GM10847 (cell line): ENCODE measurements around the gene C1orf52.

Experiments used
- POLR2A ChIP-seq: IDR thresholded peaks from 2 replicates; pipeline ENCODE4 v1.6.1; 2011; ENCODE audit not compliant: insufficient read length; ENCODE audit errors: extremely low read depth

C1orf52 gene

GRCh38 chr1:85224734-85225623 lies 34.5 kb downstream of the C1orf52 start:
- TF ChIP-seq POLR2A = no peak

DNA sequence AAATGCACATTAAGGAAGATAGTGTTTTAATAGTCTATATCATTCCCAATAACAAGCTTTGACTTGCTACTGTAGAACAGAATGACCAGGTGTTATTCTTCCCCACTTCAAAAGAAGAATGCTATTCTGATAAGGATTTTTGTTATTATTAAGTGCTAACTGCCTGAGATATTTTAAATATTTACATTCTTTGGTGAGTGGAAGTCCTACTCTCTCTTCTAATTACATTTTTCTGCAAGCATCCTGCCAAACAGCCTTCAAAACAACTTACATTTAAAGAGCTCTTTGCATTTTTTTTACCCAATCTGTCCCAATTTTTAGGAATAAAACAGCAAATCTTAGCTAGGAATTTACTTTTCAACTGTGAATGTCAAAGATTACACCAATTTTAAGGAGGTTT lies 35.2 kb downstream of the C1orf52 start:
- TF ChIP-seq POLR2A = no peak

DNA sequence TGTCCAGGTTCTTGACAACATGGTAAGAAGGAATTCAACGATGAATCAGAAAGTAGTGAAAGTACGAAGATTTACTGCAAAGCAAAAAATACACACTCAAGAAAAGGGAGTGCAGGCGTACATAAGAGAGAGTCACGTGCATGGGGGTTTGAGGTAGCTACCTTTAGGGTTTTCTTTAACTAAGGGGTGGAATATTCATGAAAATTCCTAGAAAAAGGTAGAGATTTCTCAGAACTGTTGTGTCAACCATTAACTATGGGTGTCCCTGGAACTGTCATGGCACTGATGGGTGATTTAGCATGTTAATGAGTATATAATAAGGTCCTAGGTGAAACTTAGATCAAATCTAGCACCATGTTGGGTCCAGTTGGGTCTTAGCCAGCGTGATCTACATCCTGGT lies 36.1 kb downstream of the C1orf52 start:
- TF ChIP-seq POLR2A = no peak

- no peak for TF ChIP-seq POLR2A
These were observed 38.7 kb downstream of the C1orf52 start for GRCh38 chr1:85220756-85221201.

DNA sequence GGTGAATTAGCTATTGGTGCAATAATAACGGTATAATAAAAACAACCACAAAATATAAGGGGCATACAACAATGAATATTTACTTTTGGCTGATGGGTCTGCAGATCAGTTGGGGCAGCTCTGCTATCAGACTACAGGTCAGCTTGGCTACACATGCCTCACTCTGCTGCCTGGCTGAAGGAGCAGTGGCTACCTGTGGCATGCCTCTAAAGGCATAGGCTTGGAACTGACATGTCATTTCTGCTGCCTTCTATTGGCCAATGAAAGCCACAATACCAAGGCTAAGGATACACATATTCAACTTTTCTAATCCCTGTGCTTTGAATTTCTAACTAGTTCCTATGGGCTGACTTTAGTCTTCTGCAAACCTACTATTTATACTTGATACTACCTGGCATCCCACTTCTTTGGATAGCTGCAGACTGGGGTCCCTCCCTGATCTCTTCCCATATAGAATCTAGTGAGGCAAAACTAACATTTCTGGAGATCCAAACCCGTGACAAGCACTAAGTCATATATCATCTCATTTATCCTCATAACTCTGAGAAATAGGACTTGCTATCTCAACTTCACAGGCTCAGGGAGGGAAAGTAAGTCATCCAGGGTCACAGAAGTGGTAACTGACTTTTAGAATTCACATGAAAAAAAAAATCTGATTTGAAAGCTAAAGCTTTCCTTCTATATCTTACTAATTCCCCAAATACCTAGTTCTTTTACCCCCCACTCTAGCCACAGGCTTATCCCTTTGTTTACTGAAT lies 39.4 kb downstream of the C1orf52 start:
- TF ChIP-seq POLR2A = no peak

DNA sequence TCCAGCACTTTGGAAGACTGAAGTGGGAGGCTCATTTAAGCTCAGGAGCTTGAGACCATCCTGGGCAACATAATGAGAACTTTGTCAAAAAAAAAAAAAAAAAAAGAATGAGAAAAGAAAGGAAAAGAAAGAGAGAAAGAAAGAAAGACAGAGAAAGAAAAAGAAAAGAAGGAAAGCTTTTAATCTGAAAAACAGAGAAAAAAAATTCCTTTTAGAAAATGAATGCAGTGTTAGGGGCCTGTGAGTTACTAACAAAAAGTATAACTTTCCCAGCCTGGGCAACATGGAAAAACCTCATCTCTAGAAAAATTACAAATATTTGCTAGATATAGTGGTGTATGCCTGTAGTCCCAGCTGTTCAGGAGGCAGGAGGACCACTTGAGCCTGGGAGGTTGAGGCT lies 42.8 kb downstream of the C1orf52 start:
- no peak for TF ChIP-seq POLR2A

DNA sequence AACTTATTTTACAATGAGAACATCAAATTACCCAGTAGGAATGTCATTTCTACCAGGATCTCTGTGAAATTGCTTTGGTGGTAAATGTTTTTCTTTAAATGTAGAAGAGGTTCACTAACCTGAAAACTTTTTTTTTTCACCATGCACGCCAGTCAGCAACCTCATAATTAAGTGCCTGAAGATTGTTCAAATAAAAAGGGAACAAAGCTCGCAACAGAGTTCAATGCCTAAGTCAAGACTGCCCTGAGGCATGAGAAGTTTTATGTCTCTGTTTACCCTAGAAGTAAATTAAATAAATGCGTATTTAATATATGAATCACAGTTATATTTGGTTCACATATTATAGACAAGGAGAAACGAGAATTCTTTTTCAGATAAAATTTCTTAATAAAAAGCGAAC lies 44.8 kb downstream of the C1orf52 start:
- TF ChIP-seq POLR2A = no peak

DNA sequence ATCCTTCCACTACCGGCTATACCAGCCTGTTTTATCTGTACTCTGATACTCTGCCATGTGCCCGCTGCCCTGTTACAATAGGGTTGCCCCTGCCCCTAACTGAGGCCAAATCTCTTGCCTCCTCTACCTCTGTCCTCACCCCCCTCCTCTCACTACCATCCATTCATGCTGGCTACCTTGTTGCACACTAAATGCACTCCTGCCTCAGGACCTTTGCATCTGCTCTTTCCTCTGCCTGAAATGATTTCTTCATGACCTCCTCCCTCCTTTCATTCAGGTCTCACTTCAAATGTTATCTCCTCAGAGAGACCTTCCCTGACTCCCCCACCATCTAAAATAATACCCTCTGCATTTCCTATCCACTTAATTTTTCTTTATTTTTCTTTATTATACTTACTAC lies 51.0 kb downstream of the C1orf52 start:
- no peak for TF ChIP-seq POLR2A

DNA sequence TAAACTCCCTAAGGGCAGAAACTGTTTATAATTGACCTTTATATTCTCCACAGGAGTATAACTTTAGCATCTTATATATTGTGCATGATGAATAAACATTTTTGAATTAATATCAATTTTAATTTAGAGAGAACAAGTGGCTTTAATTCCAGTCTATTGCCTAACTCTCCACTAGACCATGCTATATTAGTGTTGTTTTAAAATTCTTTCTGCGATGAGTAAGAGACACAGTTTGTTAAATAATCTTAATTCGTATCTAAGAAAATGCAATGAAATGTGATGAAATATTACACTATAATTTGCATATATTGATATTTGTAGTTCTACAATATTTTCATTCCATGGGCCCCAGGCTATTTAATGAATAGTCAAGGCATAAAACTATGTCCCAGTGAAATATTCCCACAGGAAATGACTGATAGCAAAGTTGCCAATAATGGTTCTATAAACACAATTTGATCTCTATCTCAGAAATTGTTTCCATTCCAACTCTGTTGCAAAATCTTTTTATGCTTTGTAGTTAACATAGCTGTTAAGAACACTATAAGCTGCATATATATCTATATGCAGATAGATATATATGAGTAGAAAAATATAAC lies 55.8 kb downstream of the C1orf52 start:
- TF ChIP-seq POLR2A = no peak

DNA sequence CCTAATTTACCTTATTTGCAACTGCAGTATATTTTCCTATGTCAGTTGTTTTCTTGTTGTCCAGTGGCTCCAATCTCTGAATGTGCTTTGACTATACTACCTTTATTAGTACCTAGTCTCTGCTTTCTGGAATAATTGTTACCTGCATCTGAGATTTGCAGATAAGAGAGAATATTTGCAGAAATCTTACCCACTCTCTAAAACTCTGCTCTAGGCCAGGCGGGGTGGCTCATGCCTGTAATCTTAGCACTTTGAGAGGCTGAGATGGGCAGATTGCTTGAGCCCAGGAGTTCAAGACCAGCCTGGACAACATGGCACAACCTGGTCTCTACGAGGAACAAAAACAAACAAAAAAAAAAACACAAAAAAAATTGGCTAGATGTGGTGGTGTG lies 56.6 kb downstream of the C1orf52 start:
- no peak for TF ChIP-seq POLR2A

GRCh38 chr1:85202092-85202863 lies 57.2 kb downstream of the C1orf52 start:
- no peak for TF ChIP-seq POLR2A

- TF ChIP-seq POLR2A = no peak
These were observed 57.9 kb downstream of the C1orf52 start for GRCh38 chr1:85201340-85202091.

DNA sequence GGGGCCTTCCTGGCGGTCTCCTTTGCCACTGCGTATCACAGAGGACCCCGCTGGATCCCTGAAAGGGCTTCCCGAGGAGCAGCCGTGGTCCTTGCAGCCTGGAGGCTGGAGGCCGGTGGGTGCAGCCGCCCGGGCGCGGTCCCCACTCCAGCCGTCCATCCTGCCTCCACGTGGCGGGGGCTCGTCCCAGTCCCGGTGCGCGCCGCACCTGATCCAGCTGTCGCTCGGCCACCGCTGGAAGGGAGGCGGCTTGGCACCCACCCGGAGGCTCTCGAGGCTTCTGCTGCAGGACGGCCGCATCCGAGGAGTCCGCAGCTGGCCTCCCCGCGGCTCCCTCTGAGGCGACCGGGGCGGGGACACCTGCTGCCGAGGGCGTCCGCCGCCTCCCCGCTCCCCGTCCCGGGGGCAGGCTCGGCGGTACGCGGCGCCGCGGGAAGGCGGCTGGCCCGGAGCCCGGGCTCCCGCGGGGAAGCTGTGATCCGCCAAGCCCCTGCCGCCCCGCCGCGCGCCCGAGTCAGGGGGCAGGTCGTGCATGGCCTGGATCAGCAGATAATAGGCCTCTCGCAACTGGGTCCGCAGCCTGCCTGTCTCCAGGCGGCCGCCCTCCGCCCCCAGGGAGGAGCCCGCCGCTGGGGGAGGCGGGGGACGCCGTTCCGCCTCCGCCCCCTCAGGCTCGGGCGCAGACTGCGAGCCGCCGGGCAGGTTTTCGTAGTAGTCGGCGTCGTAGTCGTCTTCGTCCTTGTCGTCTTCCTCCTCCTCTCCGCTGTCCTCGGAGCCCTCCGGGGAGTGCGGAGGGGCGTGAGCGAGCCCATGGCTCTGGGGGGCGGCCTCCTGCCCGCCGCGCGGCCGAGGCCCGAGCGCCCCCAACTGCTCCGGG lies 58.8 kb downstream of the C1orf52 start, which contains the start of gene SYDE2:
SYDE2 (minus strand) TSS at position 554 of the 877 bp plus-strand sequence; CDS start at position 534, 20 bp downstream.
- TF ChIP-seq POLR2A = no peak
